GM12874 (cell line): ENCODE results near the gene TLL1.

Experiments
- TF ChIP-seq, protein P1 (sequence below): IDR thresholded peaks from 2 replicates; pipeline ENCODE4 v1.5.1; 2011; ENCODE audit warnings: low read depth, mild to moderate bottlenecking, control low read depth, low read length, moderate library complexity; ENCODE audit not compliant: insufficient read depth

TLL1 gene

DNA sequence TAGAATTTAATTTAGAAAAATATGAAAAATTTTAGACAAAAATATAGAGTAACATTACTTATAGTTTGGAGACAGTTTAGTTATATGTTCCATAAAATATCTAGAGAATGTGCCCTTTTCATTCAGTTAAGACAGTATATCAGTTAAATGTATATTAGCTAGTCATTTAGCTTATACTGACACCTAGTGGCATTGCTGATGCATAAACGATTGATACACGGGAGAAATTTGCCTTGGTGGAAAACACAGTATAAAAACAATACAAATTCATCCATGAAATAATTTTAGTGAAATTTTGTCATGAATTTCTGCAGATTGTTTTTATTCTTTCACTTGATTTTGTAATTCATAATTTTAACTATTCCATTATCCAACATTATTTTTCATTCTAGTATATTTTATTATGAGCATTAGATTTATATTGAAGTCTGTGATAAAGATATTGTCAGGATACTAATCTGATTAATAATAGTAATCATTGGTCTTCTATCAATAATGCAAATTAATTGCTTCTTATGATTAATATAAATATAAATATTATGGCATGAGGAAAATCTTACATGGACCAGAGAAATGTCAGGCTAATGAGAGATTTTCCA lies 219.0 kb downstream of the TLL1 start:
- TF ChIP-seq, protein P1, sequence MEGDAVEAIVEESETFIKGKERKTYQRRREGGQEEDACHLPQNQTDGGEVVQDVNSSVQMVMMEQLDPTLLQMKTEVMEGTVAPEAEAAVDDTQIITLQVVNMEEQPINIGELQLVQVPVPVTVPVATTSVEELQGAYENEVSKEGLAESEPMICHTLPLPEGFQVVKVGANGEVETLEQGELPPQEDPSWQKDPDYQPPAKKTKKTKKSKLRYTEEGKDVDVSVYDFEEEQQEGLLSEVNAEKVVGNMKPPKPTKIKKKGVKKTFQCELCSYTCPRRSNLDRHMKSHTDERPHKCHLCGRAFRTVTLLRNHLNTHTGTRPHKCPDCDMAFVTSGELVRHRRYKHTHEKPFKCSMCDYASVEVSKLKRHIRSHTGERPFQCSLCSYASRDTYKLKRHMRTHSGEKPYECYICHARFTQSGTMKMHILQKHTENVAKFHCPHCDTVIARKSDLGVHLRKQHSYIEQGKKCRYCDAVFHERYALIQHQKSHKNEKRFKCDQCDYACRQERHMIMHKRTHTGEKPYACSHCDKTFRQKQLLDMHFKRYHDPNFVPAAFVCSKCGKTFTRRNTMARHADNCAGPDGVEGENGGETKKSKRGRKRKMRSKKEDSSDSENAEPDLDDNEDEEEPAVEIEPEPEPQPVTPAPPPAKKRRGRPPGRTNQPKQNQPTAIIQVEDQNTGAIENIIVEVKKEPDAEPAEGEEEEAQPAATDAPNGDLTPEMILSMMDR: peak; percentile 31; the same call in 1 of the 2 replicates

DNA sequence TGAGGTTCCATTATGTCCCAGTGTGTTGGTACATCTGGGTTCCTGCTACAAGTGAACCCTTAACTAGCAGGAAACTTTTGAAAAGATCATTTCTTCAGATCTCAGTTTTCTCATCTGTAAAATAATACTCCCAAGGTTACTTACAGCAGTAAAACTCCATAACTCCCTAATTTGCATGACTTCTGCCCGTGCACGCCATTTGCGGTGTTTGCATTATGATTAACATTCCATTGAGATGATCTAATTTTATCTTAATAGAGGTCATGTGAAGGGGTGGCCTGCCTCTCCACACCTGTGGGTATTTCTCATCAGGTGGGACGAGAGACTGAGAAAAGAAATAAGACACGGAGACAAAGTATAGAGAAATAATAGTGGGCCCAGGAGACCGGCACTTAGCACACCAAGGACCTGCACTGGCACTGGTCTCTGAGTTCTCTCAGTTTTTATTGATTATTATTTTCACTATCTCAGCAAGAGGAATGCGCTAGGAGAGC lies 219.8 kb downstream of the TLL1 start:
- TF ChIP-seq, protein P1: no peak

DNA sequence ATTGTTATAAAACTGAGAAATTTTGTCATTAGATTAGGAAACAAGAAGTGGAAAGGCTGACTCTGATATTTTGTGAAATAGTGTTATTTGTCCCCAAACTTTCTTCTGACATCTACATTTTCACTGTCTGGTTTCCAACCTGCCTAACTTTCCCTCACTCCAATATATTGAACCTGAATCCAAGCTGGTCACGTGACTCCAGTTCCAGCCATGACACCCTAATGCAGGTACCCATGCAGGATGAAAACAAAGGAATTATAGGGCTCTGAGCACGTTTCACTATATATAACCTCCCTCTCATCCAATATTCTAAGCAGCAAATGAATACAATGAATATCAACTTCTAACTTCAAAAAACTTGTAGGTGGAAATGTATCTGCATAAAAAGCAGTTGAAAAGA lies 231.6 kb downstream of the TLL1 start:
- TF ChIP-seq, protein P1: no peak

DNA sequence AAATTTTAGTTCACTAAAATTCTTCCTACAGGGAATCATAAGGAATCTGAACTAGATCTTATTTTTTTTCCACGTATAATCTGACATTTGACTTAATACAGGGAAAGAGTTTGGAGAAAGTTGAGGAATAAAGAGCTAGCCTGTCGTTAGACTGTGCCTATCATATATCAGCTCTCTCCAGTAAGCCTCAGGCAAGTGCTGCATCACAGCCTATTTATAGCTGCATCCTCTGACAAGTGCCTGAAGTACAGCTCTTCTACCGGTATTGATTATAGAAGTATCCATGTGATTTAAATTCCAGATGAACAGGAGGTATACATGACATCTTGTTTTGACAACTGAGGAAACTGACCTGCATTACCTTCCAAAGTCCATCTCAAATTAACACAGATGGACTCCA lies 248.9 kb downstream of the TLL1 start:
- TF ChIP-seq, protein P1: no peak

DNA sequence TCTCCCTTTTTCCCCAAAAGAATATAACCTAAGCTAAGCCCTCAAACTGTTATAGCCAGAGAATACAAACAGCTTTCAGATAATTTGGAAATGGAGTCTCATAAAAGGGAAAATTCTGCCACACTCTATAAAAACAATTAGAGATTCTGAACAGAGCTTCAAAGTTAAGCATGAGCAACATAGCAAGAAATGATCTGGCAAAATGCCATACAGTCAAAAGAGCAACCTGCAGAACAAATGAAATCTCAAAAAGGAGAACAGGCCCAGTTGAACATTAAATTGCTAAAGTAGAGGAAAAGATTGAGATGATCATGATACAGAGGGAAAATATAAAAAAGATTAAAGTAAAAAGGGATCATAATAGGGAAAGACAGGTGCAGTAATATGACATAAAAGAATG lies 250.5 kb downstream of the TLL1 start:
- TF ChIP-seq, protein P1: no peak

DNA sequence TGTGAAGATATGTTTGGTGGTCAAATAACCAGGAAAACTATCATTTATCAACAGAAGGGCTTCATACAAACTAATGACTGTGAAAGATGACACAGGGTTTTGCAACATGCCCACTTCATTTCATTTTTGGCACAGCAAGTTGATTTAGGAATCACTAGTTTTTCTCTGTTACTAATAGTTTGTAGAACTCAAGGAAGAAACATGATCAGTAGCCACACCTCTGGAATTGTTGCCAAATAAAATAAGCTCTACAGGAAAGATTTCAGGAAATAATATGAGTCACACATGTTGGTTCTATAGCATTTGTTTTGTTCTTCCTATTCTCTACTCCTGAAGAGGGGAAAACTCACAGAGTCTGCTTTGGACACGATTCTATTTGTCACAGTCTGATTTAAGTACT lies 255.4 kb downstream of the TLL1 start:
- TF ChIP-seq, protein P1: no peak

DNA sequence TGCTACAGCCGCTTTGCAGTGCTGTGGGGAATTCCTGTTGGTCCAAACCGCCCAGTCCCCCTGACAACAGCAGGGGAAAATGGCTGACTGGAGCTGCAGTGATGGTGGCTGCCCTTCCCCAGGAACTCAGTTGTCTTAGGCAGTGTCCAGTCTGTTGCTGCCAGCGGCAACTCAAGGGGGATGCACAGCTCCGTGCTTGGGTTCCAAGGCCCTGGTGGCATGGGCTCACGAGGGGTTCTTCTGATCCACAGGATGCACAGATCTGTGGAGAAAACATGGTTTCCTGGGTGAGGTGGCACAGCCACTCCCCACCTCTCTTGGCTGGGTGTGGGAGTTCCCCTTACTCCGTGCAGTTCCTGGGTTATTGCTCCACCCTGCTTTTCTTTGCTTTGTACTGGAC lies 261.2 kb downstream of the TLL1 start:
- TF ChIP-seq, protein P1: no peak

DNA sequence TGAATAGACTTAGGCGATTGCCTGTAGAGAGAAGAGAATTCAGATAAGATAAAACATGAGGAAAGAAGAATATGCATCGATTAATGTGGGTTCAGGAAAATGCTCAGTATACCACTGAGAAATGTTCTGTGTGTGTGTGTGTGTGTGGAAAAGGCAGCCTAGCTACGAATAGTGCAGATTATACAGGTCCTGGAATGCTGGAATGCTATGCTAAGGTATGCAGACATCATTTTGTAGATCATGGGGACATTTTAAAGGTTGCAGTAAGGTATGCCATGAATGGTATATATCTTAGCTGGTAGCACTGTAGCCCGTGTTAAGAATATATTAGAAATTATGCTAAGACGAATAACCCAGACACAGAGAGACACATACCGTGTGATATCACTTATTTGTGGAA lies 267.9 kb downstream of the TLL1 start:
- TF ChIP-seq, protein P1: no peak
